Breast epithelium (tissue), 3 donors: Measurements from ENCODE around the gene AKAIN1.

ENCODE experiments used
- POLR2AphosphoS5 ChIP-seq, 3 donors: sonication (generic); formaldehyde crosslinking; IDR thresholded peaks; one replicate each; pipeline ENCODE4 v1.6.1; 2017; ENCODE audit warnings: antibody characterized with exemption in 3 of 3
- TF ChIP-seq, protein P1 (sequence below), 3 donors: fragments of 450-650 bp; IDR thresholded peaks; one replicate each; pipeline ENCODE4 v1.5.1; 2016 to 2017; ENCODE audit warnings: antibody characterized with exemption in 3 of 3, mild to moderate bottlenecking in 3 of 3, moderate library complexity in 3 of 3

DNA sequence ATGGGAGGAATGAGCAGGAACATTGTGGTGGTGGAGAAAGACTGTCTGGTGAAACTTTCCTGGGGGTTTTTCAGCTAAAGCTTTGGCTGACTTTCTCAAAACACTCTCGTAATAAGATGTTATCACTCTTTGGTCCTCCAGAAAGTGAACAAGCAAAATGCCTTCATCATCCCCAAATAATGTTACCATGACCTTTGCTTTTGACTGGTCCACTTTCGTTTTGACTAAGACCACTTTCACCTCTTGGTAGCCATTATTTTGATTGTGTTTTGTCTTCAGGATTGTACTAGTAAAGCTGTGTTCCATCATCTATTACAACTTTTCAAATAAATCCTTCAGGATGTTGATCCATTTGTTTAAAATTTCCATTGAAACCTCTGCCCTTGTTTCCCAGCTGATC, 103.2 kb downstream of the AKAIN1 start:
- TF ChIP-seq, protein P1, sequence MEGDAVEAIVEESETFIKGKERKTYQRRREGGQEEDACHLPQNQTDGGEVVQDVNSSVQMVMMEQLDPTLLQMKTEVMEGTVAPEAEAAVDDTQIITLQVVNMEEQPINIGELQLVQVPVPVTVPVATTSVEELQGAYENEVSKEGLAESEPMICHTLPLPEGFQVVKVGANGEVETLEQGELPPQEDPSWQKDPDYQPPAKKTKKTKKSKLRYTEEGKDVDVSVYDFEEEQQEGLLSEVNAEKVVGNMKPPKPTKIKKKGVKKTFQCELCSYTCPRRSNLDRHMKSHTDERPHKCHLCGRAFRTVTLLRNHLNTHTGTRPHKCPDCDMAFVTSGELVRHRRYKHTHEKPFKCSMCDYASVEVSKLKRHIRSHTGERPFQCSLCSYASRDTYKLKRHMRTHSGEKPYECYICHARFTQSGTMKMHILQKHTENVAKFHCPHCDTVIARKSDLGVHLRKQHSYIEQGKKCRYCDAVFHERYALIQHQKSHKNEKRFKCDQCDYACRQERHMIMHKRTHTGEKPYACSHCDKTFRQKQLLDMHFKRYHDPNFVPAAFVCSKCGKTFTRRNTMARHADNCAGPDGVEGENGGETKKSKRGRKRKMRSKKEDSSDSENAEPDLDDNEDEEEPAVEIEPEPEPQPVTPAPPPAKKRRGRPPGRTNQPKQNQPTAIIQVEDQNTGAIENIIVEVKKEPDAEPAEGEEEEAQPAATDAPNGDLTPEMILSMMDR (IDR thresholded peaks at IDR 0.05) = no peak
- no peak for TF ChIP-seq POLR2AphosphoS5 (IDR thresholded peaks at IDR 0.05)
